Activated T-helper 1 cell treated with anti-CD3 and anti-CD28 coated beads, Interleukin-12 subunit alpha, Interleukin-12 subunit beta, Interleukin-2, Interleukin-4 antibody, amounts not matched to agents 30 ng/mL and 10 ng/mL and 1 ng/mL, durations not matched to agents 14 hours and 24 hours and 36 hours (primary cell): ENCODE measurements around the gene POLR1C. TPM values are rescaled to one million over a fixed set of nuclear protein-coding genes. Genes with fewer than 3 reads are reported as not detected.
"Not testable (repeated sequence)": the region's sequence is repeated elsewhere in the genome, so short reads cannot be mapped to it uniquely, and the experiment has no call there.

Experiments used
- DNase-seq: peaks from one replicate; pipeline ENCODE4 v3.0.0; 2021; ENCODE audit warnings: low spot score
- H3K27ac Mint-ChIP-seq: one replicate; pipeline ENCODE4 v1.8.0; 2021; ENCODE audit warnings: mild to moderate bottlenecking, mixed read lengths
- H3K27me3 Mint-ChIP-seq: one replicate; pipeline ENCODE4 v1.8.0; 2022; ENCODE audit warnings: mild to moderate bottlenecking, moderate library complexity, mixed read lengths; ENCODE audit not compliant: insufficient read depth
- H3K36me3 Mint-ChIP-seq: one replicate; pipeline ENCODE4 v1.8.0; 2021; ENCODE audit warnings: low read depth, mixed read lengths
- H3K4me1 Mint-ChIP-seq: one replicate; pipeline ENCODE4 v1.8.0; 2021; ENCODE audit warnings: low read depth, mixed read lengths
- H3K4me3 Mint-ChIP-seq: one replicate; pipeline ENCODE4 v1.8.0; 2021; ENCODE audit warnings: mild to moderate bottlenecking, moderate library complexity, mixed read lengths
- H3K9me3 Mint-ChIP-seq: one replicate; pipeline ENCODE4 v1.8.0; 2021; ENCODE audit warnings: mixed read lengths
- intact Hi-C: fragments of 100-400 bp; cut with micrococcal nuclease; formaldehyde crosslinking; loops from one replicate; pipeline ENCODE4 v1.15.1; 2024
- total RNA-seq: library from RNA; stranded (reverse); gene quantifications from 2 replicates; pipeline ENCODE4 v1.2.3, GENCODE V29; 2022

Gene POLR1C
- total RNA-seq, 1 donor from 2014 or later, result 85.8 TPM

DNA sequence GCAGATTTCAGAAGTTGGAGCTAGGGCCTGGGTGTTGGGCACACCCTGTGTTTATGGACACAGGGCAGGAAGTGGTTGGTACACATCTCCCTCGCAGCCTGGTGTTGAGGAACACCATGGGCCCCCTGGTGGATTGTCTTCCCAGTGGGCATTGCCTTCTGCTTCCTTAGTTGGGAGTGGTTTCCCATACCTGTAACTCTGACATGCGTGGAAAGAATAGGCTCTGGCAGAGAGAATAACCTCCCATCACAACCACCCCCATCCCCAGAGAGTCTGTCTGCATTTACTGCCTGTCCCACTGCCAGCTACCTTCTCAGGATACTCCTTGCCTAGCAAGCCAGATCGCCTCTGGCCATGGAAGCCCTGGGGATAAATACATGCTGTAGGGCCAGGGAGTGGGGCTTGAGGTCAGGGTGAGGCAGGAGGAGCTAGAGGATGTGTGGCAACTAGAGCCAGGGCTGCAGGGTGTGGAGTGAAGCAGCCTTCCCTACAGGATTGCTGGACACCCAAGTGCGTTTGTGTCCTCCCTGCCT lies 21.4 kb upstream of the POLR1C start:
- Mint-ChIP-seq H3K27me3 (no peaks in the 10 kb centered on the region), H3K4me1 (peaks cover 30% of the 10 kb centered on the region), H3K27ac (peak overlapping the region; percentile 40), H3K4me3 (no peak overlapping the region), H3K36me3 (peaks cover 7% of the 10 kb centered on the region), H3K9me3 (no peaks in the 10 kb centered on the region)
- intact Hi-C loops, result no loop called here
- no peak for DNase-seq

DNA sequence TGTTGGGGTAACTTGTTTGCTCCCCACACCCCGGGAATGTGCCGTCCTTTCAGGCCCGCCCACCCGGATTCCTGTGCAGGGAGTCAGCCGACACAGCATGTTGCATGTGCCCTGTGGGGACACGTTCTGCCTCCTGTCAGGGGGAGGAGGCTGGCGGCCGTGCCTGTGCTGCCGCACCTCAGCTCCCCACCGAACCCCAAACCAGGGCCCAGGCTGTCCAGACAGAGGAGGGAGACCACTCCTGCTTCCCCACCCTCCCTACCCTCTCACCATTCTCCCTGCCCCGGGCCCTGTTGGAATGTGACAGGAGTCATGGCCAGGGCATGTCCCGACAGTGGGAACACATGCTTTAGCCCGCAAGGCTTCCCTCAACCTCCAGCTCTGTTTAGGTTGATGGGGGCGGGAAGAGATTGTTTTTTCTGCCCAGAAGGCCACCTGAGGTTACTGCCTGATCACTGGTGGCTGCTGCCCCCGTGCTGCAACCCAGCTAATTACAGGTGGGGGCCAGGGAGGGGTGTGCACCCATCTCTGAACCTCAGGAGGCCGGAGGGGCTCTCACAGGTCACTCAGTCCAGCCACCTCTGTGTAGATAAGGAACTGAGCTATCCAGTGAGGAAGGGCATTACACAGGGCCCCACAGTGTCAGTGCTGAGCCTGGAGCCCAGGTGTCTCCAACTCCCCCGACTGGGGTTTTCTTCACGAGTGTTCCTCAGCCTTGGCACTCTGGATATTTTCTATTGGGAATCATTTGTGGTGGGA lies 20.3 kb upstream of the POLR1C start:
- intact Hi-C loops, result no loop called here
- no peaks in the 10 kb centered on the region for H3K27me3 Mint-ChIP-seq
- H3K4me1 Mint-ChIP-seq, result peaks cover 29% of the 10 kb centered on the region
- no peak for DNase-seq
- H3K27ac Mint-ChIP-seq, result no peak overlapping the region
- H3K4me3 Mint-ChIP-seq, result no peak overlapping the region
- peaks cover 13% of the 10 kb centered on the region for H3K36me3 Mint-ChIP-seq
- H3K9me3 Mint-ChIP-seq, result no peaks in the 10 kb centered on the region

DNA sequence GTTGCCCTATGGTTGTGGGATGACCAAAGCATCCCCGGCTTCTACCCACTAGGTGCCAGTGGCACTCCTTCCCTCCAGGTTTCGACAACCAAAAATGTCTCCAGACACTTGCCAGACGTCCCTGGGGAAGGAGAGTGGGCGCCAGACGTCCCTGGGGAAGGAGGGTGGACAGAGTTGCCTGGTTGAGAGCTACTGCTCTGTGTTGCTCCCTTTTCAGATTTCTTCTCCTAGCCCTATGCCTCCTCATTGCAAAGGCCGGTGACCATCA lies 19.8 kb upstream of the POLR1C start:
- intact Hi-C loops, result no loop called here
- Mint-ChIP-seq H3K27ac (no peak overlapping the region), H3K4me1 (peaks cover 29% of the 10 kb centered on the region)

DNA sequence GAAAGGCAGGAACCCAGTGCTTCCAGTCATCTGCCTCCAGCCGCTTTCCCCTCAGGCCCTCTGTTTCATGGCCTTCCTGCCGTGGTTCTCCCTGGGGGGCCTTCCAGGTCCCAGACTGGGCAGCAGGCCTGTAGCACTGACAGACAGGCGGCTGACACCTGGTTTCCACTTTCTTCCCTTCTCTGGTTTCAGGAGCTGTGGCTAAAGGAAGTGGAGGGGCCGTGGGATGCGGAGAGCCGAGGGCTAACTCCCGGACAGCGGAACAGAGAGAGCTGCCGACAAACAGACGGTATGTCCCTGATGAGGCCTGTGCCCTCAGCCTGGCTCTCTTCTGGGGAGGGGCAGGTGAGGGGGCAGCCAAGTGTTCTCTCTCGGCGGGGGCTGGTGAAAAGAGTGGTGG lies 19.2 kb upstream of the POLR1C start:
- Mint-ChIP-seq H3K27me3 (no peaks in the 10 kb centered on the region), H3K36me3 (peaks cover 17% of the 10 kb centered on the region), H3K4me1 (peaks cover 24% of the 10 kb centered on the region), H3K4me3 (no peak overlapping the region), H3K9me3 (no peaks in the 10 kb centered on the region), H3K27ac (no peak overlapping the region)
- intact Hi-C loops, result no loop called here
- DNase-seq, result no peak

More for the DNA sequence above, 19.8 kb upstream of the POLR1C start:
- no peaks in the 10 kb centered on the region for H3K9me3 Mint-ChIP-seq
- H3K27me3 Mint-ChIP-seq, result no peaks in the 10 kb centered on the region
- H3K36me3 Mint-ChIP-seq, result peaks cover 17% of the 10 kb centered on the region
- no peak for DNase-seq
- no peak overlapping the region for H3K4me3 Mint-ChIP-seq

DNA sequence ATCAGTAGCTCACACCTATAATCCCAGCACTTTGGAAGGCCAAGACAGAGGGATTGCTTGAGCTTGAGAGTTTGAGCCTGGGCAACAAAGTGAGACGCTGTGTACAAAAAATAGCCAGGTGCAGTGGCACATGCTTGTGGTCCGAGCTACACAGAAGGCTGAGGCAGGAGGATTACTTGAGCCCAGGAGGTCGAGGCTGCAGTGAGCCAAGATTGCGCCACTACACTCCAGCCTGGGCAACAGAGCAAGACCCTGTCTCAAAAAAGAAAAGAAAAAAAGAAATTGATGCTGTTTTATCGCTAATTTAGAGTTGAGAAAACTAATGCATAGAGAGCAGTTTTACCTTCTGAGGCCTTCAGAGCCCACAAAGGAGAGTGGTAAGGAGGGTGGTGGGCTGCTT lies 18.6 kb upstream of the POLR1C start:
- H3K4me3 Mint-ChIP-seq, intact Hi-C loops, H3K27me3 Mint-ChIP-seq, DNase-seq, H3K27ac Mint-ChIP-seq, H3K9me3 Mint-ChIP-seq: not testable (repeated sequence)
- H3K36me3 Mint-ChIP-seq, result peaks cover 17% of the 10 kb centered on the region
- peaks cover 18% of the 10 kb centered on the region for H3K4me1 Mint-ChIP-seq

DNA sequence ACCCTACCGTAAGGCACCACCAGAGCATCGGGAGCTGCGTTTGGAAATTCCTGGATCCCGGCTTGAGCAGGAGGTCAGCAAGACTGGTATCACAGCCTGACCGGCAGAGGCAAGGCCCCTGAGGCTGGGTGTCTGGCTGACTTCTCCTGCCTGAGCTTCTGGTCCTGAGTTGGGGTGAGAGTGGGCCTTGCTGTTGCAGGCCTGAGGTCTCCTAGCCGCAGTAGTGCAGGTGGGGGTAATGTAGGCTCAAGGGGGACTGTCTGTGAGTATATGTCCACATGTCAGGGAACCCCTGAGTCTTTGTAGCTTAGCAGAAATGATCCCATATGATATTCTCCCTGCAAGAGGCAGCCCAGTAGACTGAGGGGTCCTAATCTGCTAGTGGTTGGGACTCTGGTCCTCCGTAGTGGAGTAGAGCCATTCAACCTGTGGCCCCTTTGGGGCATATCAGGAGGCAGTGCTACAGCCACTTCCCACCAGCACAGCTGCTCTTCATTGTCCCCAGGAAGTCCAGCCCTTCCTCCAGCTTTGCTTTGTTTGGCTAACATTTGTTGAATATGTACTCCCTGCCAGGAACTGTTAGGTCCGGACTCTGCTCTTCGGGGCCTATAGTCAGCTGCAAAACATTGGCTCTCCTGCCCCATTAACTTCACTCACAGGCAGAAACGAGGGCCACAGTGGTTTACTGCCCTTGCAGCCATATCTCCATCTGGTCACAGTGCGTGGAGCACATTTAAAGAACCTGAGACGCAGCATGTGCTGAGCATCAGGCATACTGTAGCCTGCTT lies 17.7 kb upstream of the POLR1C start:
- H3K4me3 Mint-ChIP-seq, result no peak overlapping the region
- no peaks in the 10 kb centered on the region for H3K27me3 Mint-ChIP-seq
- peaks cover 19% of the 10 kb centered on the region for H3K36me3 Mint-ChIP-seq
- H3K4me1 Mint-ChIP-seq, result peaks cover 11% of the 10 kb centered on the region
- no peak for DNase-seq
- H3K27ac Mint-ChIP-seq, result peak overlapping the region; percentile 44
- intact Hi-C loops, result no loop called here
- no peaks in the 10 kb centered on the region for H3K9me3 Mint-ChIP-seq

DNA sequence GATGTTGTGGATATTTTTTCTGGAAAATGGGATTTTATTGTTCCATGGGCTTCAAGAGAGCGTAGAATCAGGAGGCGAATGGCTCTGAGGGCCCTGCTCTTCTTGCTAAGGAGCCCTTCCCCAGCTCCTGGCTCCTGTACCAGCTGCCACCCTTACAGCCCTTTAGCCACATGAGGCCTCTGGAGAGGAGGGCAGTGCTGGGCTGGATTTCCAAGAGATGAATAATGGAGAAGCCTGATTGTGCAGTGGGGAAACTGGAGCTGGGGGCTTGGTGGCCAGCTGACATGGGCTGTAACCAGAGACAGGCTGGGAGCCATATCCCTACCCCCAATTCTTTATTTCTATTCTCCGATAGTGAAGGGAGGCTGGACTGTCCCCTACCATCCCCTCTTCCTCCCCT lies 16.0 kb upstream of the POLR1C start:
- no peak for DNase-seq
- no peaks in the 10 kb centered on the region for H3K9me3 Mint-ChIP-seq
- H3K27ac Mint-ChIP-seq, result no peak overlapping the region
- no peak overlapping the region for H3K4me3 Mint-ChIP-seq
- H3K4me1 Mint-ChIP-seq, result no peaks in the 10 kb centered on the region
- H3K36me3 Mint-ChIP-seq, result peaks cover 23% of the 10 kb centered on the region
- H3K27me3 Mint-ChIP-seq, result no peaks in the 10 kb centered on the region
- intact Hi-C loops, result no loop called here

DNA sequence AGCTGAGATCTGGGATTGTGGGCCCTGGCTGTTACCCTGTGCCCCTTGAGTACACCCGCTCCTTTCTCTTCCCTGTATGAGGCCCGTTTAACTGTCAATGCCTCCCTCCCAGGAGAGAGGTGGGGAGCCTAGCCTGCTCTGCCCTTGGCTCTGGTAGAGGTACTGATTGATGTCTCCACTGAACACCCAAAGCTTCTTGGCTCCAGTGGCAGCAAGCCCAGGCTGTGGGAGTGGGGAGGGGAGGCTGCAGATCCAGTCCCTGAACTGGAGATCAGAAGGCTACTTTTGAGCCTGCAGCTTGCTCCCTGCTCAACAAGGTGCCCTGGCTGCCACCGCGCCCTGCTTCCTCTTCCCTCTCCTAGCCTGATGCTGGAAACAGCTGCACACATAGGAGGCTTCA lies 14.2 kb upstream of the POLR1C start:
- no peak overlapping the region for H3K27ac Mint-ChIP-seq
- peaks cover 28% of the 10 kb centered on the region for H3K36me3 Mint-ChIP-seq
- H3K9me3 Mint-ChIP-seq, result no peaks in the 10 kb centered on the region
- intact Hi-C loops, result no loop called here
- peaks cover 1% of the 10 kb centered on the region for H3K27me3 Mint-ChIP-seq
- H3K4me1 Mint-ChIP-seq, result no peaks in the 10 kb centered on the region
- DNase-seq, result no peak
- H3K4me3 Mint-ChIP-seq, result no peak overlapping the region

DNA sequence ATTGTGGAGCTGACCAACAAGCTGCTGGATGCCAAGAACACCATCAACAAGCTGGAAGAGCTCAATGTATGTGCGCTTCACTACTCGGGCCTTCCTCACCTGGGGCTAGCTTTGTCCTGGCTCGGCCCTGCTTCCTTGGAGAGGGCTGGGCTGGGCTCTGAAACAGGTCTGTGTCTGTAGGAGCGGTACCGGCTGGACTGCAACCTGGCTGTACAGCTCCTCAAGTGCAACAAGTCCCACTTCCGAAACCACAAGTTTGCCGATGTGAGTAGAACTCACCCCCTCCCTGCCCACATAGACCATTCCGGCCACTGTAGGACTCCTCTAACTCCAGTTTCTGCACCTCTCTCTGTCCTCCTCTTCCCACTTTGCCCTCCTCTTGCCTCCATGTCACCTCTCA lies 13.4 kb upstream of the POLR1C start:
- H3K27me3 Mint-ChIP-seq, result peaks cover 9% of the 10 kb centered on the region
- H3K27ac Mint-ChIP-seq, result peak overlapping the region; percentile 29
- H3K4me3 Mint-ChIP-seq, result no peak overlapping the region
- no peaks in the 10 kb centered on the region for H3K9me3 Mint-ChIP-seq
- no peak for DNase-seq
- H3K4me1 Mint-ChIP-seq, result peaks cover 3% of the 10 kb centered on the region
- peaks cover 28% of the 10 kb centered on the region for H3K36me3 Mint-ChIP-seq
- intact Hi-C loops, result no loop called here

DNA sequence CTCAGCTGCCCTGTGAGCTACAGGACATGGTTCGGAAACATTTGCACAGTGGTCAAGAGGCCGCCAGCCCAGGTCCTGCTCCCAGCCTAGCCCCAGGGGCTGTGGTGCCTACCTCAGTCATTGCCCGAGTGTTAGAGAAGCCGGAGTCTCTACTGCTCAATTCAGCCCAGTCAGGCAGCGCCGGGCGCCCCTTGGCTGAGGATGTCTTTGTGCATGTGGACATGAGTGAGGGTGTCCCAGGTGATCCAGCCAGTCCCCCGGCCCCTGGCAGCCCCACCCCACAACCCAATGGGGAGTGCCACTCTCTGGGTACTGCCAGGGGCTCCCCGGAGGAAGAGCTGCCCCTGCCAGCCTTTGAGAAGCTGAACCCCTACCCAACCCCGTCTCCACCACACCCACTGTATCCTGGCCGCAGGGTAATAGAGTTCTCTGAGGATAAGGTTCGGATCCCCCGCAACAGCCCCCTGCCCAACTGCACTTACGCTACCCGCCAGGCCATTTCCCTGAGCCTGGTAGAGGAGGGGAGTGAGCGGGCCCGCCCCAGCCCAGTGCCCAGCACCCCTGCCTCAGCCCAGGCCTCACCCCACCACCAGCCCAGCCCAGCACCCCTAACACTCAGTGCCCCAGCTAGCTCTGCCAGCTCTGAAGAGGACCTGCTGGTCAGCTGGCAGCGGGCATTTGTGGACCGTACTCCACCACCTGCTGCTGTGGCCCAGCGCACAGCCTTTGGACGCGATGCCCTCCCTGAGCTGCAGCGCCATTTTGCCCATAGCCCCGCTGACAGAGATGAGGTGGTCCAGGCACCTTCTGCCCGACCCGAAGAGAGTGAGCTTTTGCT lies 11.9 kb upstream of the POLR1C start:
- peaks cover 18% of the 10 kb centered on the region for H3K27me3 Mint-ChIP-seq
- no peak overlapping the region for H3K4me3 Mint-ChIP-seq
- H3K4me1 Mint-ChIP-seq, result peaks cover 13% of the 10 kb centered on the region
- no peaks in the 10 kb centered on the region for H3K9me3 Mint-ChIP-seq
- intact Hi-C loops, result loop anchor here (5.0 kb wide), 1 partner anchor 278 kb away; the partner anchor contains the start of gene DNPH1
- no peak overlapping the region for H3K27ac Mint-ChIP-seq
- peaks cover 26% of the 10 kb centered on the region for H3K36me3 Mint-ChIP-seq
- no peak for DNase-seq

DNA sequence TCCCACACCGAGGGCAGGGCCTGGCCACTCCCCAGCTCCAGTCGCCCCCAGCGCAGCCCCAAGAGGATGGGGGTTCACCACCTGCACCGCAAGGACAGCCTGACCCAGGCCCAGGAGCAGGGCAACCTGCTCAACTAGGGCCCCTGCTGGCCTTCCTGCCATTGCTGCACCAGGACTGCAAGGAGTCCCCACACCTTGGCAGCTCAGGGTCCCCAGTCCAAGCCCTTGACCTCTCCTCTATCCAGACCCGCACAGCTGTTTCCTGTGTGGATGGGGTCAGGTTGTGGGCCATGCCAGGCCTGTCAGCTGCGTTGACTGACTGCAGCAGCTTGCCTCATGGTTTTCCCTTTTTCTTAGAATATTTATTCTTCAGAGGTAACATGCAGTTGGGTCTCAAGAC lies 11.2 kb upstream of the POLR1C start:
- Mint-ChIP-seq H3K27ac (no peak overlapping the region), H3K36me3 (peaks cover 23% of the 10 kb centered on the region), H3K27me3 (peaks cover 18% of the 10 kb centered on the region), H3K9me3 (no peaks in the 10 kb centered on the region), H3K4me3 (no peak overlapping the region), H3K4me1 (peaks cover 13% of the 10 kb centered on the region)
- DNase-seq, result no peak
- intact Hi-C loops, result loop anchor here (1.0 to 5.0 kb wide), 5 partner anchors 29 to 278 kb away; partner anchors contain the start of genes DLK2, DNPH1 and TJAP1

DNA sequence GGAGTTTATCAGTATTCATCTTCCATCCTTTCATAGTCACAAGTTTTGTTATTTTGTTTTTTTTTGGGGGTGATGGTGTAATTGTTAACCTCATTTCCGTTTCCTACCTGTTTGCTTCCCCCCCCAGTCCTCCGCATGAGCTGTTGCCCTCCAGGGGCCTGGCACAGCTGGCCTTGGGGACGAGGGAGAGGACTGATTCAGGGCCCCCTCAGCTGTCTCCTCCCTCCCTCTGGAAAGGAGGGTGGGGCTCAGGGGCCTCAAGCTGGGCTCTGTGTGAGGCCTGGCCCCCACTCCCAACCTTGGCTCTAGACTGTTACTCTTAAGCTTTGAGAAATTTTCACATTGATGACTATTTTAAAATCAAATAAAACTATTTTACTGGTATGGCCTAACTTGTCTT lies 10.7 kb upstream of the POLR1C start:
- no peak overlapping the region for H3K4me3 Mint-ChIP-seq
- peaks cover 18% of the 10 kb centered on the region for H3K27me3 Mint-ChIP-seq
- intact Hi-C loops, result loop anchor here (1.0 to 5.0 kb wide), 5 partner anchors 29 to 279 kb away; partner anchors contain the start of genes DLK2, DNPH1 and TJAP1
- no peak overlapping the region for H3K27ac Mint-ChIP-seq
- no peak for DNase-seq
- H3K4me1 Mint-ChIP-seq, result peaks cover 13% of the 10 kb centered on the region
- H3K9me3 Mint-ChIP-seq, result no peaks in the 10 kb centered on the region
- peaks cover 24% of the 10 kb centered on the region for H3K36me3 Mint-ChIP-seq
